K562 (cell line): ENCODE results near the gene GPR3. TPM values are rescaled to one million over a fixed set of nuclear protein-coding genes. Genes with fewer than 3 reads are reported as not detected.
A peak's percentile ranks its signal among the peaks of the same experiment; 100 is the strongest.

ENCODE experiments used
- ATAC-seq: fragments of 200-7000 bp; cut with Tn5 transposase; 3 replicates; pipeline ENCODE4 v1.9.1; 2020; ENCODE audit warnings: moderate library complexity
- BruUV-seq: library from RNA; stranded (reverse); fragments of 400-500 nt; replicated peaks from 2 replicates; lab custom pipeline; 2021; lab: Mats Ljungman, UMichigan
- CTCF ChIA-PET: fragments of 300-600 bp; formaldehyde crosslinking; extraction: SDS; loops from one replicate; lab custom pipeline; 2021; ENCODE audit warnings: low intra/inter-chr PET ratio; lab: Yijun Ruan, JAX
- POLR2A ChIA-PET: fragments of 300-600, 350-650 bp; sonication (Branson Sonifier 250); formaldehyde crosslinking; extraction: SDS; loops from one replicate; lab custom pipeline; 2021; ENCODE audit warnings: antibody characterized with exemption, inconsistent platforms; lab: Yijun Ruan, JAX
- DNase-seq, 4 experiments: peaks; one replicate each; pipeline versions ENCODE4 v3.0.0 to v3.0.0-alpha.2; 2011 to 2018; ENCODE audit warnings: low spot score in 3 of 4, mixed read lengths in 3 of 4; ENCODE audit errors: extremely low read depth in 1 of 4
- FAIRE-seq: peaks from 2 replicates; lab custom pipeline; 2011; peaks lifted over from hg19 to GRCh38; lab: Jason Lieb, UNC
- H2AFZ ChIP-seq: 2 replicates; pipeline ENCODE4 v1.6.0; 2011; ENCODE audit warnings: low read depth, low read length, control low read depth, inconsistent platforms
- H3K27ac ChIP-seq: fragments of 200-600 bp; 3 replicates; pipeline ENCODE4 v1.8.0; 2011; ENCODE audit warnings: low read depth, mild to moderate bottlenecking, control low read depth, inconsistent platforms, low read length, moderate library complexity, mixed read lengths; ENCODE audit errors: extremely low read depth
- H3K27me3 ChIP-seq, 2 experiments: fragments of 300-600 bp in 1 of 2; 2 replicates in 1 of 2; 3 replicates in 1 of 2; pipeline versions ENCODE4 v1.6.0 to v1.8.0; 2011; ENCODE audit warnings: inconsistent platforms in 2 of 2, low read length in 2 of 2, mild to moderate bottlenecking in 1 of 2, mixed read lengths in 1 of 2, moderate library complexity in 1 of 2; ENCODE audit not compliant: control insufficient read depth in 2 of 2, insufficient read depth in 2 of 2
- H3K36me3 ChIP-seq: fragments of 300-600 bp; 3 replicates; pipeline ENCODE4 v1.8.0; 2011; ENCODE audit warnings: mild to moderate bottlenecking, low read length, inconsistent platforms; ENCODE audit not compliant: control insufficient read depth, insufficient read depth
- H3K4me1 ChIP-seq, 2 experiments: fragments of 200-600 bp in 1 of 2; replicated peaks in 1 of 2; 2 replicates in 1 of 2; 3 replicates in 1 of 2; pipeline versions ENCODE4 v1.5.1 to v1.8.0; 2011; ENCODE audit warnings: inconsistent platforms in 2 of 2, low read length in 2 of 2, mild to moderate bottlenecking in 1 of 2, mixed read lengths in 1 of 2, moderate library complexity in 1 of 2; ENCODE audit not compliant: control insufficient read depth in 2 of 2, insufficient read depth in 2 of 2
- H3K4me2 ChIP-seq: 2 replicates; pipeline ENCODE4 v1.6.1; 2011; ENCODE audit warnings: low read length, control low read depth, inconsistent platforms, mixed read lengths; ENCODE audit not compliant: insufficient read depth
- H3K4me3 ChIP-seq: fragments of 200-600 bp; sonication (generic), shearing (Covaris generic); 2 replicates; pipeline ENCODE4 v1.5.1; 2016; ENCODE audit warnings: control low read depth, inconsistent platforms
- H3K79me2 ChIP-seq: fragments of 200-600 bp; 3 replicates; pipeline ENCODE4 v1.8.0; 2011; ENCODE audit warnings: low read length, inconsistent platforms; ENCODE audit not compliant: control insufficient read depth, insufficient read depth
- H3K9ac ChIP-seq, 2 experiments: 2 replicates each; pipeline versions ENCODE4 v1.6.0 to v1.6.1; 2011; ENCODE audit warnings: low read depth in 2 of 2, low read length in 2 of 2, control low read depth in 1 of 2, inconsistent platforms in 1 of 2, mild to moderate bottlenecking in 1 of 2, mixed read lengths in 1 of 2; ENCODE audit not compliant: insufficient read depth in 1 of 2
- H3K9me1 ChIP-seq: one replicate; pipeline ENCODE4 v1.6.0; 2011; ENCODE audit warnings: inconsistent platforms, mild to moderate bottlenecking, low read length, moderate library complexity; ENCODE audit not compliant: control insufficient read depth, insufficient read depth
- H3K9me3 ChIP-seq: replicated peaks from 2 replicates; pipeline ENCODE4 v1.5.1; 2011; ENCODE audit warnings: low read depth, low read length, inconsistent platforms; ENCODE audit not compliant: control insufficient read depth, insufficient read depth
- H4K20me1 ChIP-seq: replicated peaks from 2 replicates; pipeline ENCODE4 v1.6.1; 2011; ENCODE audit warnings: low read length, inconsistent platforms, mixed read lengths; ENCODE audit not compliant: control insufficient read depth, insufficient read depth
- DPF2 ChIP-seq: fragments of 450-650 bp; IDR thresholded peaks from 2 replicates; pipeline ENCODE4 v1.6.1; 2016
- GABPB2 ChIP-seq: fragments of 250-450 bp; sonication (Bioruptor Pico); conservative IDR thresholded peaks from 2 replicates; pipeline ENCODE4 v1.5.1; 2021; ENCODE audit warnings: mild to moderate bottlenecking
- NCOA2 ChIP-seq, 2 experiments: fragments of 450-650 bp; IDR thresholded peaks; 2 replicates each; pipeline ENCODE4 v1.6.1; 2018; ENCODE audit warnings: mild to moderate bottlenecking in 2 of 2, moderate library complexity in 1 of 2; ENCODE audit not compliant: partially characterized antibody in 2 of 2
- NFRKB ChIP-seq: fragments of 450-650 bp; IDR thresholded peaks from 2 replicates; pipeline ENCODE4 v1.6.1; 2016; ENCODE audit warnings: low read depth
- PML ChIP-seq: IDR thresholded peaks from 2 replicates; pipeline ENCODE4 v1.6.1; 2012; ENCODE audit warnings: low read length, inconsistent platforms
- ZNF124 ChIP-seq: sonication (generic); formaldehyde crosslinking; IDR thresholded peaks from 2 replicates; pipeline ENCODE4 v1.8.1; 2022; ENCODE audit warnings: missing genetic modification reagents
- ZNF146 ChIP-seq: IDR thresholded peaks from one replicate; pipeline ENCODE4 v1.6.1; 2018; ENCODE audit warnings: missing compliant biosample characterization; ENCODE audit not compliant: unreplicated experiment
- ZZZ3 ChIP-seq: fragments of 450-650 bp; IDR thresholded peaks from 2 replicates; pipeline ENCODE4 v1.6.1; 2016; ENCODE audit warnings: antibody characterized with exemption, mild to moderate bottlenecking, moderate library complexity
- WGBS: fragments of 100-300 bp; shearing (Covaris generic); methylation state at CpG from one replicate; pipeline ENCODE4 v1.1.6; 2016; ENCODE audit warnings: low coverage, mixed read lengths; ENCODE audit not compliant: insufficient coverage; ENCODE audit errors: missing lambda C conversion rate; 5-methylcytosine and 5-hydroxymethylcytosine counted together
- in situ Hi-C: fragments of 300-500 bp; cut with MboI; formaldehyde crosslinking; loops from 4 replicates; pipeline ENCODE4 v1.15.0; 2018; ENCODE audit warnings: inconsistent platforms, mixed read lengths
- intact Hi-C: fragments of 100-400 bp; cut with micrococcal nuclease; formaldehyde crosslinking; loops from 2 replicates; pipeline ENCODE4 v1.14.2; 2022
- polyA plus RNA-seq, 8 experiments: library from polyadenylated mRNA; depleted of rRNA in 4 of 8; stranded (reverse) in 5 of 8; unstranded in 3 of 8; fragments of >200 nt; fragmentation: Nextera tagmentation in 2 of 8; fragmentation: Illumina TruSeq in 1 of 8; extraction: Ambion mirVana in 2 of 8; extraction: Trizol in 1 of 8; gene quantifications; 2 replicates each; pipeline versions ENCODE4 v1.2.1 to v1.2.3, GENCODE V29; 2011 to 2014; ENCODE audit warnings: inconsistent platforms in 1 of 8, missing spikeins in 1 of 8
- total RNA-seq, 7 experiments: library from RNA; depleted of rRNA in 6 of 7; stranded (reverse); fragments of >200 nt in 6 of 7; fragmentation: Illumina TruSeq in 2 of 7; extraction: Trizol in 2 of 7; gene quantifications; 2 replicates each; pipeline versions ENCODE4 v1.2.1 to v1.2.3, GENCODE V29; 2011 to 2021; ENCODE audit warnings: low replicate concordance in 1 of 7
- TF ChIP-seq, protein P1 (sequence below): conservative IDR thresholded peaks from 2 replicates; pipeline ENCODE4 v1.6.1; 2011; ENCODE audit warnings: low read depth, mild to moderate bottlenecking, low read length; ENCODE audit not compliant: control insufficient read depth

The GPR3 gene
- total and polyA plus RNA-seq, 9 of the 15 experiments (the other 6 are each of a cell fraction or from before 2014, with no cell fraction given) = 0.24 to 11.5 (median 3.7) TPM

DNA sequence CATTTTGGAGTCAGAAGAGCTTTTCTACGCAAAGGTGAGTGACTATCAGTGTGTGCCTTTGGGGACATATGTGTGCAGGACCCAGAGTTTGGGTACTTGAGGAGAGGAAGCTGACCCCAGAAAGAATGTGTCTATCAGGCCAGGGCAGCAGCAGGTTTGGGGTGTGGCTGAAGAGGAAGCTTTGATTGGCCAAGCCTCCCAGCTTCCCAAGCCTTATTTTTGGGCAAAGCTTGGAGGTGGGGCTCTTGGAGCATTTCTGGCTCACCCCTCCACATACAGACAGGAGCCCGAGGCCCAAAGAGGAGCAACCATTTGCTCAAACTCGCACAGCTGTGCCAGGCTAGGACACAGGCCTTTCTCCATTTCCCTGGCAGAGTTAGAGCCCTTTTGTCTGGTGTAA is 4.7 kb downstream of the GPR3 start:
- intact Hi-C loops = loop anchor here (5.0 kb wide), 1 partner anchor 350 kb away; no protein-coding TSS in a partner anchor
- H3K9ac ChIP-seq = peak overlapping the region in 1 of 2 experiments; percentile 59; a peak in 1 of 4 replicates
- TF ChIP-seq GABPB2 (no peak), DPF2 (no peak), PML (no peak), ZNF124 (no peak), NFRKB (no peak), NCOA2 (IDR thresholded peaks at IDR 0.05; ENCODE audit: partially characterized antibody in 2 of 2) (no peak), ZNF146 (CRISPR knock-in tag) (no peak), ZZZ3 (no peak)
- TF ChIP-seq, protein P1, sequence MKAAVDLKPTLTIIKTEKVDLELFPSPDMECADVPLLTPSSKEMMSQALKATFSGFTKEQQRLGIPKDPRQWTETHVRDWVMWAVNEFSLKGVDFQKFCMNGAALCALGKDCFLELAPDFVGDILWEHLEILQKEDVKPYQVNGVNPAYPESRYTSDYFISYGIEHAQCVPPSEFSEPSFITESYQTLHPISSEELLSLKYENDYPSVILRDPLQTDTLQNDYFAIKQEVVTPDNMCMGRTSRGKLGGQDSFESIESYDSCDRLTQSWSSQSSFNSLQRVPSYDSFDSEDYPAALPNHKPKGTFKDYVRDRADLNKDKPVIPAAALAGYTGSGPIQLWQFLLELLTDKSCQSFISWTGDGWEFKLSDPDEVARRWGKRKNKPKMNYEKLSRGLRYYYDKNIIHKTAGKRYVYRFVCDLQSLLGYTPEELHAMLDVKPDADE = no peak
- H3K4me1 ChIP-seq = peaks cover under 1 to 44% of the 10 kb centered on the region in 2 experiments
- no peaks in the 10 kb centered on the region for H3K9me3 ChIP-seq
- CTCF ChIA-PET = interaction anchor here (2.8 to 2.9 kb wide), 2 partner anchors 96 to 100 kb away, joined by 16 to 49 read pairs; no protein-coding TSS in a partner anchor
- no peak overlapping the region for H3K4me3 ChIP-seq
- DNase-seq (peak in 2 of 4 experiments; percentile 50 to 58), FAIRE-seq (no peak), ATAC-seq (no peak)
- POLR2A ChIA-PET = interaction anchor here (0.7 to 1.8 kb wide), 12 partner anchors 9 to 1590 kb away, joined by 3 to 5 read pairs (median 3); no protein-coding TSS in a partner anchor
- H3K79me2 ChIP-seq = peaks cover 12% of the 10 kb centered on the region
- H3K9me1 ChIP-seq = no peaks in the 10 kb centered on the region
- no peak overlapping the region for H3K27ac ChIP-seq
- BruUV-seq = no TSS peak
- H3K36me3 ChIP-seq = peaks cover 9% of the 10 kb centered on the region; the same call in 1 of the 3 replicates
- H3K4me2 ChIP-seq = no peak overlapping the region
- H3K27me3 ChIP-seq = no peaks in the 10 kb centered on the region
- in situ Hi-C loops = loop anchor here (5.0 kb wide), 1 partner anchor 210 kb away; no protein-coding TSS in a partner anchor
- no peaks in the 10 kb centered on the region for H4K20me1 ChIP-seq
- no peak overlapping the region for H2AFZ ChIP-seq
- 53% methylated on average over 3 of the region's 3 CpGs for WGBS
